H1 (cell line): Measurements from ENCODE around the gene CLDN9. TPM values are rescaled to one million over a fixed set of nuclear protein-coding genes. Genes with fewer than 3 reads are reported as not detected.

Source experiments
- CTCF ChIA-PET: fragments of 300-600 bp; sonication (Branson Sonifier 250); formaldehyde crosslinking; loops from one replicate; lab custom pipeline; 2021; ENCODE audit not compliant: partially characterized antibody; lab: Charles Lee
- POLR2A ChIA-PET: fragments of 300-600 bp; sonication (Branson Sonifier 250); formaldehyde crosslinking; loops from one replicate; lab custom pipeline; 2021; ENCODE audit warnings: inconsistent platforms; ENCODE audit not compliant: partially characterized antibody; lab: Charles Lee
- DNase-seq, 2 experiments: peaks; one replicate each; pipeline versions ENCODE4 v3.0.0 to v3.0.0-alpha.2; 2010 to 2022; ENCODE audit warnings: low spot score in 2 of 2, low read depth in 1 of 2, mixed read lengths in 1 of 2
- FAIRE-seq: peaks from 2 replicates; lab custom pipeline; 2011; peaks lifted over from hg19 to GRCh38; lab: Jason Lieb, UNC
- H2AFZ ChIP-seq: 2 replicates; pipeline ENCODE4 v1.8.1; 2012; ENCODE audit warnings: low read length, inconsistent platforms
- H2AK5ac ChIP-seq: 2 replicates; pipeline ENCODE4 v1.6.1; 2013; ENCODE audit warnings: low read depth, low read length
- H2BK120ac ChIP-seq: replicated peaks from 2 replicates; pipeline ENCODE3; 2013; ENCODE audit warnings: low read depth, low read length, inconsistent platforms
- H2BK12ac ChIP-seq: 2 replicates; pipeline ENCODE4 v1.6.1; 2013; ENCODE audit warnings: low read depth, low read length
- H2BK15ac ChIP-seq: 2 replicates; pipeline ENCODE4 v1.6.1; 2013; ENCODE audit warnings: low read length
- H2BK20ac ChIP-seq: 2 replicates; pipeline ENCODE4 v1.6.1; 2013; ENCODE audit warnings: low read length
- H2BK5ac ChIP-seq: 2 replicates; pipeline ENCODE4 v1.6.1; 2013; ENCODE audit warnings: low read depth, low read length
- H3K14ac ChIP-seq: 2 replicates; pipeline ENCODE4 v1.6.1; 2013; ENCODE audit warnings: inconsistent platforms; ENCODE audit not compliant: insufficient read length
- H3K18ac ChIP-seq: 2 replicates; pipeline ENCODE4 v1.6.1; 2013; ENCODE audit warnings: low read length; ENCODE audit errors: extremely low read depth
- H3K23ac ChIP-seq: 2 replicates; pipeline ENCODE4 v1.6.1; 2013; ENCODE audit warnings: inconsistent platforms; ENCODE audit not compliant: insufficient read length
- H3K23me2 ChIP-seq: 2 replicates; pipeline ENCODE4 v1.6.1; 2013; ENCODE audit warnings: low read depth, low read length
- H3K27ac ChIP-seq: 2 replicates; pipeline ENCODE4 v1.6.1; 2011; ENCODE audit warnings: low read depth, low read length, inconsistent platforms
- H3K27me3 ChIP-seq, 4 experiments: replicated peaks in 1 of 4; 1 replicate in 1 of 4; 2 replicates in 3 of 4; pipeline versions ENCODE4 v1.6.1 to v1.8.1; 2011 to 2013; ENCODE audit warnings: low read length in 3 of 4, mild to moderate bottlenecking in 3 of 4, inconsistent platforms in 2 of 4, mixed read lengths in 2 of 4, moderate library complexity in 1 of 4; ENCODE audit not compliant: control insufficient read depth in 3 of 4, insufficient read depth in 3 of 4; ENCODE audit errors: extremely low read depth in 1 of 4
- H3K36me3 ChIP-seq, 4 experiments: 2 replicates each; pipeline versions ENCODE4 v1.6.1 to v1.8.1; 2011 to 2013; ENCODE audit warnings: mild to moderate bottlenecking in 4 of 4, low read length in 3 of 4, moderate library complexity in 2 of 4, control low read depth in 1 of 4, inconsistent platforms in 1 of 4; ENCODE audit not compliant: insufficient read depth in 4 of 4, control insufficient read depth in 2 of 4
- H3K4ac ChIP-seq: replicated peaks from 2 replicates; pipeline ENCODE3; 2013; ENCODE audit warnings: low read length, low read depth, mixed read lengths, inconsistent platforms; ENCODE audit not compliant: insufficient read length
- H3K4me1 ChIP-seq, 4 experiments: replicated peaks in 1 of 4; 1 replicate in 1 of 4; 2 replicates in 3 of 4; pipeline versions ENCODE4 v1.6.1 to v1.8.1; 2011 to 2013; ENCODE audit warnings: low read length in 3 of 4, inconsistent platforms in 2 of 4, mixed read lengths in 1 of 4; ENCODE audit not compliant: insufficient read depth in 4 of 4, control insufficient read depth in 3 of 4
- H3K4me2 ChIP-seq, 2 experiments: 2 replicates each; pipeline versions ENCODE4 v1.6.1 to v1.8.1; 2011 to 2013; ENCODE audit warnings: low read depth in 2 of 2, low read length in 2 of 2, control low read depth in 1 of 2, inconsistent platforms in 1 of 2, mild to moderate bottlenecking in 1 of 2; ENCODE audit not compliant: insufficient read depth in 1 of 2
- H3K4me3 ChIP-seq, 4 experiments: fragments of 200-600, 300-600 bp in 1 of 4; sonication (generic), shearing (Covaris generic), sonication (Bioruptor Twin) in 1 of 4; 2 replicates each; pipeline versions ENCODE4 v1.5.1 to v1.8.1; 2011 to 2016; ENCODE audit warnings: low read length in 4 of 4, low read depth in 3 of 4, control low read depth in 2 of 4, inconsistent platforms in 2 of 4, mild to moderate bottlenecking in 2 of 4, mixed read lengths in 1 of 4, moderate library complexity in 1 of 4; ENCODE audit not compliant: insufficient read depth in 2 of 4; ENCODE audit errors: extremely low read depth in 1 of 4
- H3K56ac ChIP-seq: replicated peaks from 2 replicates; pipeline ENCODE3; 2013; ENCODE audit warnings: low read depth, mild to moderate bottlenecking, mixed read lengths, low read length, inconsistent platforms; ENCODE audit not compliant: insufficient read length
- H3K79me1 ChIP-seq: 2 replicates; pipeline ENCODE4 v1.6.1; 2013; ENCODE audit warnings: low read depth, low read length, control low read depth
- H3K79me2 ChIP-seq, 2 experiments: 2 replicates each; pipeline versions ENCODE4 v1.6.1 to v1.8.1; 2012 to 2013; ENCODE audit warnings: low read length in 2 of 2, mild to moderate bottlenecking in 2 of 2, inconsistent platforms in 1 of 2; ENCODE audit not compliant: insufficient read depth in 2 of 2, control insufficient read depth in 1 of 2
- H3K9ac ChIP-seq, 4 experiments: replicated peaks in 1 of 4; 1 replicate in 1 of 4; 2 replicates in 3 of 4; pipeline versions ENCODE4 v1.6.1 to v1.8.1; 2011 to 2013; ENCODE audit warnings: low read depth in 3 of 4, low read length in 3 of 4, control low read depth in 2 of 4, mild to moderate bottlenecking in 2 of 4, moderate library complexity in 2 of 4, inconsistent platforms in 1 of 4; ENCODE audit errors: extremely low read depth in 1 of 4
- H3K9me3 ChIP-seq, 2 experiments: 2 replicates each; pipeline versions ENCODE4 v1.6.1 to v1.8.1; 2012 to 2013; ENCODE audit warnings: mild to moderate bottlenecking in 2 of 2, moderate library complexity in 2 of 2, control low read depth in 1 of 2, inconsistent platforms in 1 of 2, low read depth in 1 of 2, low read length in 1 of 2, mixed read lengths in 1 of 2; ENCODE audit not compliant: insufficient read depth in 2 of 2
- H4K20me1 ChIP-seq, 2 experiments: replicated peaks in 1 of 2; 2 replicates each; pipeline versions ENCODE3 to v1.8.1; 2011 to 2013; ENCODE audit warnings: inconsistent platforms in 2 of 2, low read length in 2 of 2, mild to moderate bottlenecking in 1 of 2; ENCODE audit not compliant: insufficient read depth in 2 of 2, control insufficient read depth in 1 of 2
- H4K5ac ChIP-seq: 2 replicates; pipeline ENCODE4 v1.6.1; 2013; ENCODE audit warnings: low read length, low read depth, mixed read lengths, inconsistent platforms; ENCODE audit not compliant: insufficient read length
- H4K8ac ChIP-seq: 2 replicates; pipeline ENCODE4 v1.8.0; 2013; ENCODE audit warnings: mild to moderate bottlenecking, moderate library complexity, low read length, inconsistent platforms; ENCODE audit not compliant: insufficient read depth; ENCODE audit errors: extremely low read depth
- H4K91ac ChIP-seq: replicated peaks from 2 replicates; pipeline ENCODE3; 2013; ENCODE audit warnings: low read length, mixed read lengths, inconsistent platforms; ENCODE audit not compliant: insufficient read length
- ATF2 ChIP-seq: IDR thresholded peaks from 2 replicates; pipeline ENCODE4 v1.6.1; 2012; ENCODE audit warnings: low read length, inconsistent platforms
- BACH1 ChIP-seq: IDR thresholded peaks from 2 replicates; pipeline ENCODE4 v1.6.1; 2012; ENCODE audit warnings: low read length, improper control_type of control experiment
- GTF2F1 ChIP-seq: IDR thresholded peaks from 2 replicates; pipeline ENCODE4 v1.6.1; 2012; ENCODE audit warnings: low read depth, low read length, improper control_type of control experiment, borderline replicate concordance
- POLR2A ChIP-seq, 2 experiments: IDR thresholded peaks; 1 replicate in 1 of 2; 2 replicates in 1 of 2; pipeline ENCODE4 v1.6.1; 2011; ENCODE audit warnings: low read depth in 2 of 2, low read length in 2 of 2, mild to moderate bottlenecking in 2 of 2; ENCODE audit errors: control extremely low read depth in 1 of 2
- SIN3A ChIP-seq, 2 experiments: IDR thresholded peaks in 1 of 2; conservative IDR thresholded peaks in 1 of 2; 2 replicates each; pipeline ENCODE4 v1.6.1; 2011 to 2012; ENCODE audit warnings: low read length in 2 of 2, improper control_type of control experiment in 1 of 2, low read depth in 1 of 2, mild to moderate bottlenecking in 1 of 2
- TAF1 ChIP-seq: IDR thresholded peaks from 2 replicates; pipeline ENCODE4 v1.6.1; 2011; ENCODE audit warnings: mild to moderate bottlenecking, low read depth, low read length
- TAF7 ChIP-seq: optimal IDR thresholded peaks from 2 replicates; pipeline ENCODE3; 2011; ENCODE audit warnings: low read depth, mild to moderate bottlenecking, inconsistent platforms, low read length, moderate library complexity, borderline replicate concordance
- TBP ChIP-seq: IDR thresholded peaks from 2 replicates; pipeline ENCODE4 v1.6.1; 2011; ENCODE audit warnings: low read depth, low read length, improper control_type of control experiment
- TEAD4 ChIP-seq: IDR thresholded peaks from 2 replicates; pipeline ENCODE4 v1.6.1; 2012; ENCODE audit warnings: low read depth, low read length, inconsistent platforms, mixed read lengths
- WGBS, 2 experiments: shearing (Covaris generic) in 1 of 2; methylation state at CpG; one replicate each; pipeline versions ENCODE4 v1.1.6 to v1.1.7; 2013 to 2015; ENCODE audit warnings: low lambda C conversion rate in 2 of 2, mixed read lengths in 2 of 2, inconsistent platforms in 1 of 2, low coverage in 1 of 2, missing lambda C conversion rate in 1 of 2; ENCODE audit not compliant: insufficient replicate concordance in 2 of 2, insufficient coverage in 1 of 2, insufficient read length in 1 of 2; ENCODE audit errors: extremely low coverage in 1 of 2, missing lambda C conversion rate in 1 of 2; 5-methylcytosine and 5-hydroxymethylcytosine counted together
- polyA plus RNA-seq, 7 experiments: library from polyadenylated mRNA; depleted of rRNA in 3 of 7; stranded (reverse) in 5 of 7; unstranded in 2 of 7; fragments of >200 nt in 5 of 7; fragments of 200-250 nt in 2 of 7; gene quantifications; 1 replicate in 5 of 7; 2 replicates in 1 of 7; 4 replicates in 1 of 7; pipeline versions ENCODE4 v1.2.1 to v1.2.3, GENCODE V29; 2011 to 2013; ENCODE audit warnings: missing spikeins in 2 of 7, mixed read lengths in 2 of 7
- total RNA-seq: library from RNA; stranded (reverse); fragmentation: NEBNext Ultra II Directional; extraction: Animal tissue kit (Norgen Biotek cat#: 25700); gene quantifications from 2 replicates; pipeline ENCODE4 v1.2.1, GENCODE V29; 2021

The CLDN9 gene
- total and polyA plus RNA-seq, 2 of the 8 experiments (the other 6 are each of a cell fraction or from before 2014, with no cell fraction given) = 0.60 to 0.89 TPM

- Histone ChIP-seq H3K4ac (no peak overlapping the region), H3K23me2 (peaks cover 20% of the 10 kb centered on the region; the same call in 1 of the 2 replicates), H3K4me1 (peaks cover 0 to 20% (median 18%) of the 10 kb centered on the region in 4 experiments; a peak in 6 of 7 replicates), H3K27me3 (no peaks in the 10 kb centered on the region), H2BK20ac (0 out of 2 replicates have a peak overlapping the region, but pooled peaks have one; percentile 61), H4K91ac (peak overlapping the region; percentile 12), H2AK5ac (peak overlapping the region; percentile 94; the same call in 1 of the 2 replicates), H3K4me3 (peak overlapping the region; percentile 74 to 97 (median 94)), H2BK15ac (peak overlapping the region; percentile 31; the same call in 1 of the 2 replicates), H3K9ac (peak overlapping the region in 3 of 4 experiments; percentile 13 to 89 (median 45); a peak in 5 of 7 replicates), H4K5ac (no peak overlapping the region), H2BK12ac (peak overlapping the region; percentile 96), H3K18ac (peak overlapping the region; percentile 85), H2BK120ac (no peak overlapping the region), H4K20me1 (peaks cover 5 to 22% of the 10 kb centered on the region in 2 experiments), H3K36me3 (peaks cover 0 to 18% (median 10%) of the 10 kb centered on the region in 4 experiments; a peak in 7 of 8 replicates), H3K4me2 (peak overlapping the region; percentile 83 to 88), H3K23ac (no peak overlapping the region), H3K79me1 (no peaks in the 10 kb centered on the region), H2BK5ac (peak overlapping the region; percentile 97), H3K9me3 (no peaks in the 10 kb centered on the region), H3K27ac (peak overlapping the region; percentile 94), H3K14ac (no peak overlapping the region), H3K79me2 (peaks cover 3 to 8% of the 10 kb centered on the region in 2 experiments), H4K8ac (peak overlapping the region; percentile 71), H2AFZ (no peak overlapping the region), H3K56ac (no peak overlapping the region)
- ChIA-PET CTCF (interaction anchor here (1.3 to 23.8 kb wide), 11 partner anchors 8 to 104 kb away, joined by 3 to 639 read pairs (median 6); partner anchors contain the start of genes CLDN9 and ZSCAN10), POLR2A (interaction anchor here (0.8 to 35.7 kb wide), 15 partner anchors 5 to 142 kb away, joined by 3 to 1808 read pairs (median 11); partner anchors contain the start of genes BICDL2, CLDN6, CLDN9 and HCFC1R1)
- DNase-seq (peak in 1 of 2 experiments; percentile 79), FAIRE-seq (no peak)
- 10% methylated on average over 8 of the region's 8 CpGs; no CpG with 5 or more reads in 1 of the 2 experiments for WGBS, 2 experiments
- TF ChIP-seq GTF2F1 (no peak), BACH1 (no peak), TEAD4 (peak; percentile 70; the same call in 1 of the 2 replicates), SIN3A (conservative IDR thresholded peaks at IDR 0.05 in 1 of 2, IDR thresholded peaks at IDR 0.05 in 1 of 2; ENCODE audit: low read depth in 1 of 2, low read length in 2 of 2) (0 out of 4 replicates have a peak, but pooled peaks of 1 of the 2 experiments have one; percentile 14), POLR2A (IDR thresholded peaks at IDR 0.05; ENCODE audit: control extremely low read depth in 1 of 2, low read depth in 2 of 2, low read length in 2 of 2) (peak in 1 of 2 experiments; percentile 47; a peak in 1 of 3 replicates), ATF2 (no peak), TBP (peak; percentile 32; the same call in 1 of the 2 replicates), TAF7 (peak; percentile 56), TAF1 (peak; percentile 67)
Measured at GRCh38 chr16:3022208-3022683, 9.5 kb downstream of the CLDN9 start.
